ENCODE measurements around the gene CCDC73. TPM values are rescaled to one million over a fixed set of nuclear protein-coding genes. Genes with fewer than 3 reads are reported as not detected.
A peak's percentile ranks its signal among the peaks of the same experiment; 100 is the strongest.

CCDC73 gene
- total RNA-seq, 1 donor: not detected

DNA sequence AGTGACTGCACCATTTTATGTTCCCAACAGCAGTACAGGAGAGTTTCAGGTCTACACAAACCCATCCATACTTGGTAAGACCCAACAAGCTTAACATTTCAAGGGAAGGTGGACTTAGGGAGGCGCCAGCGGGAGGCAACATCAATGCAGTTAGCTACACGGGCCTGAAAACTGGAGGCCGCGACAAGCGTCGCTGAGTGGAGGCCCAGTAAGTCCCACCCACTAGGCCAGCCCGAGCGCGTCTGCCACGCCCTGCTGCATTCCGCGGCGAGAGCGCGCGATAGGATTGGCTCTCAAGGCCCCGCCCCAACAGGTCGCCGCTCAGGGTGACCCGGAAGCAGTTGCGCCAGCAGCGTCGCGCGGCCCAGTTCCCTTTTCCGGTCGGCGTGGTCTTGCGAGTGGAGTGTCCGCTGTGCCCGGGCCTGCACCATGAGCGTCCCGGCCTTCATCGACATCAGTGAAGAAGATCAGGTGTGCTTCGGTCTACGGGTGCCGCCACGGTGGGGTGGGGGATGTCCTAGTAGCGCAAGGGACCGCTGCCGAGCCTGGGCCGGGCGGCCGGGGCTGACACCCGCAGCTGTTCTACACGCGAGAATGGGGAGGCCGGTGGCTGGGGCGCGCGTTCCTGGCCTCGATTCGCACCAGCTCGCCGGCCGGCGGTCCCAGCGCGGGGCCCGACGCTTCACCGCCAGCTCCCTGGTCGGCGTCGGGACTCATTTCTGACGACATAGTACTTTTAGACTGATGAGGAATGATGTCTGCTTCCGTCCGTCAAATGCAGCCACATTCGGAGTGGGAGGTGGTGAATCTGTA is 210.8 kb downstream of the CCDC73 start, which contains the start of gene EIF3M:
TSS of gene EIF3M (plus strand) at position 373 of the 813 bp plus-strand sequence. CDS start at position 430, 57 bp downstream.
- TF ChIP-seq, protein P1, sequence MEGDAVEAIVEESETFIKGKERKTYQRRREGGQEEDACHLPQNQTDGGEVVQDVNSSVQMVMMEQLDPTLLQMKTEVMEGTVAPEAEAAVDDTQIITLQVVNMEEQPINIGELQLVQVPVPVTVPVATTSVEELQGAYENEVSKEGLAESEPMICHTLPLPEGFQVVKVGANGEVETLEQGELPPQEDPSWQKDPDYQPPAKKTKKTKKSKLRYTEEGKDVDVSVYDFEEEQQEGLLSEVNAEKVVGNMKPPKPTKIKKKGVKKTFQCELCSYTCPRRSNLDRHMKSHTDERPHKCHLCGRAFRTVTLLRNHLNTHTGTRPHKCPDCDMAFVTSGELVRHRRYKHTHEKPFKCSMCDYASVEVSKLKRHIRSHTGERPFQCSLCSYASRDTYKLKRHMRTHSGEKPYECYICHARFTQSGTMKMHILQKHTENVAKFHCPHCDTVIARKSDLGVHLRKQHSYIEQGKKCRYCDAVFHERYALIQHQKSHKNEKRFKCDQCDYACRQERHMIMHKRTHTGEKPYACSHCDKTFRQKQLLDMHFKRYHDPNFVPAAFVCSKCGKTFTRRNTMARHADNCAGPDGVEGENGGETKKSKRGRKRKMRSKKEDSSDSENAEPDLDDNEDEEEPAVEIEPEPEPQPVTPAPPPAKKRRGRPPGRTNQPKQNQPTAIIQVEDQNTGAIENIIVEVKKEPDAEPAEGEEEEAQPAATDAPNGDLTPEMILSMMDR (IDR thresholded peaks at IDR 0.05; ENCODE audit: insufficient read depth, low read depth, low read length): no peak
- H3K4me3 ChIP-seq (ENCODE audit: low read depth, low read length): peak within 1 kb of the TSS; percentile 80
- peak; percentile 95 for DNase-seq (ENCODE audit: low read depth)

DNA sequence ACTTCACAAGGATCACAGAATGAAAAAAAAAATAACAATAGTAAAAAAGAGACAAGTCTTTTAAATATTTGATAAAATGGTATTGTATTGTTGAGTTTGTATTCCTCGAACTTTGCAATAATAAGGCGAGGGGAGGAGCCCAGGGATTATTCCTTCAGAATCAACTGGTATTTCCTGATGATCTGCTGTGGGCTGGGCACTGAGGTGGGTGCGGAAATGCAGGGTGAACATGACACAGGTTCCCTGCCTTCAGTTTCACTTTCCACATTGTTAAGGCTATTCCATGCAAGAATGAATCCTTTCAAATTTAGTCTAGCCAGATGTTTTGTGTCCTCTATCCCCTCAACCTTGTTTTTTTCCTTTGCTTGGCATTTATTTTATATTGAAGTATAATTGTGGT is 212.9 kb downstream of the CCDC73 start:
- TF ChIP-seq, protein P1 (IDR thresholded peaks at IDR 0.05; ENCODE audit: insufficient read depth, low read depth, low read length): no peak
- H3K4me3 ChIP-seq (ENCODE audit: low read depth, low read length): no peak overlapping the region

DNA sequence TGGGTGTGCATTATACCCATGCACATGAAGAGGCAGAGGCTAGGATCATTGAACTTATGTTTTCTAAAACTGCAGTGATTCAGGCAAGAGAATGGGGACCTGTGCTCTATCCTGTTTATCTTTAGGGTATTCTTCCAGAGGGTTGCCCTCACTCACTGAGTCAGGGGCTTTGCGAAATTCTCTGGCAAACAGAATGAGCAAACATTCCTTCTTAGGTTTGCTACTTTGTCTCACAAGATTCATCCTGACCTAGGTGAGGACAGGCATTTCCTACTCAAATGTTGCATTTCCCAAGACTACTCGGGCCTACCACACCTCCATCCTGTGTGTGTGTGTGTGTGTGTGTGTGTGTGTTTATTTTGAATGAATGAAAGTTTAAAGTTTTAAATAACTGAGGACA is 213.5 kb downstream of the CCDC73 start:
- H3K4me3 ChIP-seq (ENCODE audit: low read depth, low read length): no peak overlapping the region
- TF ChIP-seq, protein P1 (IDR thresholded peaks at IDR 0.05; ENCODE audit: insufficient read depth, low read depth, low read length): no peak
- DNase-seq (ENCODE audit: low read depth): no peak

More for the DNA sequence above, 212.9 kb downstream of the CCDC73 start:
- DNase-seq (ENCODE audit: low read depth): no peak

DNA sequence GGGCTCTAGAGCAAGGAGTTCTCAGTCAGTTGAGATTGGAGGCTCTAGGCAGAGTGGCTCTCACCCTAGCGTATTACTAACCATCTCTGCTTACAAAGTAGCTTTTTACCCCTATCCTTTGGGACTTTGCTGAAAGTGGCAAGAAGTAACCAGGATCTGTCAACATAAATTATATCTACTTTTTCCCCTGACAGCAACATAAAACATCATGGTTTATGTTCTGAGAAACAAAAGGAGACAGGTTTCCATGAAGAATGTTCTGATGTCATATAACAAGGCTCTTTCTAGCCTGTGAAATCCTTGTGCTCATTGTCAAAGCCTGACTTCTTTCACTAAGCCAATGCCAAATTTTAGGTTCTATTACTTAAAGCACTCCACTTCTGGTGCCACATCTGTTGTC is 218.0 kb downstream of the CCDC73 start:
- no peak for DNase-seq (ENCODE audit: low read depth)
- no peak overlapping the region for H3K4me3 ChIP-seq (ENCODE audit: low read depth, low read length)

DNA sequence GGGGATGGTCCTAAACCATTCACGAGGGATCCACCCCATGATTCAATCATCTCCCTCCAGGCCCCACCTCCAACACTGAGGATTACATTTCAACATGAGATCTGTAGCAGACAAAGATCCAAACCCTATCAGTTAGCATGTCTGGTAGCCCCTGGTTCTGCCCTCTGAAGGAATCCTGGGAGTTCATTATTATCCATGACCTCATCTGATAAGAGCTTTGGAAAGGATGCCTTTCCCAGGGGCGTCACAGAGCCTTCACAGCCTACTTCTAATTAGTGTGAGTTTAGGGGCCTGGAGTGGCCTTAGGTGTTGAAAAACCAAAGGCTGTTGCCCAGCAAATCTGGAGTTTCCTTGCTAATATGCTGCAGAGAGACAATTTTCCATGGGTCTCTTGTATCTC is 219.4 kb downstream of the CCDC73 start:
- no peak overlapping the region for H3K4me3 ChIP-seq (ENCODE audit: low read depth, low read length)
- DNase-seq (ENCODE audit: low read depth): no peak
- TF ChIP-seq, protein P1 (IDR thresholded peaks at IDR 0.05; ENCODE audit: insufficient read depth, low read depth, low read length): no peak

More for the DNA sequence above, 218.0 kb downstream of the CCDC73 start:
- TF ChIP-seq, protein P1 (IDR thresholded peaks at IDR 0.05; ENCODE audit: insufficient read depth, low read depth, low read length): no peak

DNA sequence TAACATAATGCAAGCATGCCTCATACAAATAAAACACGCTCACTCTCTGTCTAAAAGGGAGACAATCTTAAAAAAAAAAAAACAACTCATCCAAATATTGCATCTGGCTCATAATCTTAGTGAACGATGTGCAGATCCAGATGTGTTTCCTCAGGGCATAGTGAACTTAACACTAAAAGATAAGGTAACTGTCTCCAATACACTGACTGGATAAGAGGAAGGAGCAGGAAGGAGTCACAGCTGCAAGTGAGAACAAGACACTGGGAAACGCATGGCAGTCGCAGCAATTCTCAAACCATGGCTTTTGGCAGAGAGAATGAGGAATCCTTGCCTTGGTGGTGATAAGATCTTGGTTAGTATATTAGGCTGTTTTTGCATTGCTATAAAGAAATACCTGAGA is 220.0 kb downstream of the CCDC73 start:
- DNase-seq (ENCODE audit: low read depth): no peak
- TF ChIP-seq, protein P1 (IDR thresholded peaks at IDR 0.05; ENCODE audit: insufficient read depth, low read depth, low read length): no peak
- H3K4me3 ChIP-seq (ENCODE audit: low read depth, low read length): no peak overlapping the region
